Ectodermal cell (in vitro differentiated cells): ENCODE measurements around the gene DVL2. TPM values are rescaled to one million over a fixed set of nuclear protein-coding genes. Genes with fewer than 3 reads are reported as not detected.

Source experiments
- H3K27ac ChIP-seq: 2 replicates; pipeline ENCODE4 v1.7.0; 2013; ENCODE audit warnings: mild to moderate bottlenecking, low read depth, low read length; ENCODE audit not compliant: insufficient read depth, poor library complexity, severe bottlenecking
- H3K27me3 ChIP-seq: 2 replicates; pipeline ENCODE4 v1.7.0; 2013; ENCODE audit warnings: mild to moderate bottlenecking, low read length; ENCODE audit not compliant: insufficient read depth, control insufficient read depth, poor library complexity, severe bottlenecking
- H3K36me3 ChIP-seq: one replicate; pipeline ENCODE4 v1.7.0; 2013; ENCODE audit warnings: low read length; ENCODE audit not compliant: control insufficient read depth, insufficient read depth
- H3K4me1 ChIP-seq: one replicate; pipeline ENCODE4 v1.7.0; 2013; ENCODE audit warnings: low read length; ENCODE audit not compliant: control insufficient read depth, insufficient read depth
- H3K4me3 ChIP-seq: 2 replicates; pipeline ENCODE4 v1.7.0; 2013; ENCODE audit warnings: low read depth, low read length, control low read depth; ENCODE audit not compliant: insufficient read depth
- H3K9me3 ChIP-seq: 2 replicates; pipeline ENCODE4 v1.7.0; 2013; ENCODE audit warnings: mild to moderate bottlenecking, low read length, moderate library complexity; ENCODE audit not compliant: control insufficient read depth
- WGBS, 2 experiments: methylation state at CpG; one replicate each; pipeline ENCODE4 v1.1.7; 2013; ENCODE audit warnings: missing lambda C conversion rate in 2 of 2; 5-methylcytosine and 5-hydroxymethylcytosine counted together
- polyA plus RNA-seq, 4 experiments: library from polyadenylated mRNA; stranded (reverse); fragments of 50-300 nt; gene quantifications; one replicate each; pipeline ENCODE4 v1.2.3, GENCODE V29; 2013

Gene DVL2
- 86.8 TPM for polyA plus RNA-seq (2013, experiment 1 of 4)
- polyA plus RNA-seq (2013, experiment 2 of 4): 86.8 TPM
- 62.2 TPM for polyA plus RNA-seq (2013, experiment 3 of 4)
- polyA plus RNA-seq (2013, experiment 4 of 4): 74.7 TPM

- peaks cover 28% of the 10 kb centered on the region for H3K36me3 ChIP-seq
- no peaks in the 10 kb centered on the region for H3K9me3 ChIP-seq
- H3K27ac ChIP-seq: peak within 1 kb of the TSS; percentile 88
- WGBS, 2 experiments: 2 to 3% methylated on average over 72 of the region's 72 CpGs
- H3K27me3 ChIP-seq: no peaks in the 10 kb centered on the region
- peak within 1 kb of the TSS; percentile 95 for H3K4me3 ChIP-seq
- H3K4me1 ChIP-seq: peaks cover 19% of the 10 kb centered on the region
These were observed at the start of gene DVL2 for GRCh38 chr17:7234083-7234951. Gene DVL2, minus strand, starts transcription at chr17:7234517. Its CDS starts 255 bp downstream, at chr17:7234262.

- Histone ChIP-seq H3K27ac (no peak overlapping the region), H3K9me3 (no peaks in the 10 kb centered on the region), H3K4me1 (no peaks in the 10 kb centered on the region), H3K4me3 (no peak overlapping the region), H3K36me3 (no peaks in the 10 kb centered on the region), H3K27me3 (peaks cover 30% of the 10 kb centered on the region)
- WGBS, 2 experiments: 92 to 93% methylated on average over 18 of the region's 18 CpGs
These were observed 49.3 kb upstream of the DVL2 start for GRCh38 chr17:7283471-7284216.

- no peaks in the 10 kb centered on the region for H3K9me3 ChIP-seq
- no peaks in the 10 kb centered on the region for H3K4me1 ChIP-seq
- H3K27me3 ChIP-seq: peaks cover 30% of the 10 kb centered on the region
- 74 to 80% methylated on average over 6 of the region's 6 CpGs for whole genome bisulfite sequencing, 2 experiments
- H3K36me3 ChIP-seq: no peaks in the 10 kb centered on the region
- H3K27ac ChIP-seq: no peak overlapping the region
- peak overlapping the region; percentile 56 for H3K4me3 ChIP-seq
These were observed 48.5 kb upstream of the DVL2 start for GRCh38 chr17:7282752-7283321.

GRCh38 chr17:7281953-7282751 is 47.8 kb upstream of the DVL2 start:
- Histone ChIP-seq H3K36me3 (no peaks in the 10 kb centered on the region), H3K9me3 (no peaks in the 10 kb centered on the region), H3K4me1 (no peaks in the 10 kb centered on the region), H3K27me3 (peaks cover 30% of the 10 kb centered on the region), H3K27ac (no peak overlapping the region), H3K4me3 (peak overlapping the region; percentile 56)
- 2% methylated on average over 40 to 43 of the region's 43 CpGs for WGBS, 2 experiments

- Histone ChIP-seq H3K27ac (no peak within 1 kb of the TSS), H3K4me3 (peak within 1 kb of the TSS; percentile 56), H3K9me3 (no peaks in the 10 kb centered on the region), H3K4me1 (no peaks in the 10 kb centered on the region), H3K36me3 (no peaks in the 10 kb centered on the region), H3K27me3 (peaks cover 30% of the 10 kb centered on the region)
- WGBS, 2 experiments: 1% methylated on average over 71 of the region's 71 CpGs
These were observed 47.0 kb upstream of the DVL2 start, which contains the start of gene SLC2A4 for GRCh38 chr17:7281074-7281952. Gene SLC2A4, plus strand, starts transcription at chr17:7281718. Its CDS starts 217 bp downstream, at chr17:7281935.

GRCh38 chr17:7280519-7281073 is 46.3 kb upstream of the DVL2 start:
- H3K4me3 ChIP-seq: peak overlapping the region; percentile 56
- H3K27ac ChIP-seq: no peak overlapping the region
- no peaks in the 10 kb centered on the region for H3K9me3 ChIP-seq
- H3K27me3 ChIP-seq: peaks cover 30% of the 10 kb centered on the region
- 1% methylated on average over 29 of the region's 29 CpGs for WGBS, 2 experiments
- H3K4me1 ChIP-seq: no peaks in the 10 kb centered on the region
- no peaks in the 10 kb centered on the region for H3K36me3 ChIP-seq

- Histone ChIP-seq H3K27ac (no peak overlapping the region), H3K4me1 (no peaks in the 10 kb centered on the region), H3K4me3 (no peak overlapping the region), H3K36me3 (no peaks in the 10 kb centered on the region), H3K27me3 (peaks cover 30% of the 10 kb centered on the region), H3K9me3 (no peaks in the 10 kb centered on the region)
- WGBS, 2 experiments: 91 to 92% methylated on average over 7 to 8 of the region's 8 CpGs
These were observed 45.1 kb upstream of the DVL2 start for GRCh38 chr17:7279448-7279847.

GRCh38 chr17:7266784-7267183 is 32.5 kb upstream of the DVL2 start:
- Histone ChIP-seq H3K27me3 (peaks cover 31% of the 10 kb centered on the region), H3K9me3 (no peaks in the 10 kb centered on the region), H3K36me3 (no peaks in the 10 kb centered on the region), H3K4me1 (peaks cover 5% of the 10 kb centered on the region), H3K27ac (no peak overlapping the region), H3K4me3 (no peak overlapping the region)
- WGBS, 2 experiments: 85% methylated on average over 1 of the region's 1 CpG; no CpG with 5 or more reads in 1 of the 2 experiments

GRCh38 chr17:7263801-7264078 is 29.4 kb upstream of the DVL2 start:
- no peaks in the 10 kb centered on the region for H3K9me3 ChIP-seq
- H3K27me3 ChIP-seq: peaks cover 50% of the 10 kb centered on the region
- no peaks in the 10 kb centered on the region for H3K36me3 ChIP-seq
- H3K4me1 ChIP-seq: peaks cover 9% of the 10 kb centered on the region
- no peak overlapping the region for H3K4me3 ChIP-seq
- 61 to 77% methylated on average over 4 of the region's 4 CpGs for WGBS, 2 experiments
- H3K27ac ChIP-seq: no peak overlapping the region
